SU-DHL-6 (cell line): ENCODE data around the gene CDH11.

Experiments
- EZH2phosphoT487 ChIP-seq: fragments of 200-600 bp; sonication (generic), shearing (Covaris generic); conservative IDR thresholded peaks from 2 replicates; pipeline ENCODE4 v1.6.1; 2018; ENCODE audit warnings: mild to moderate bottlenecking, antibody characterized with exemption, low read length, moderate library complexity, mixed read lengths
- TF ChIP-seq, protein P1 (sequence below): fragments of 200-600 bp; sonication (generic); IDR thresholded peaks from one replicate; pipeline ENCODE4 v1.5.1; 2017; ENCODE audit warnings: antibody characterized with exemption, mild to moderate bottlenecking, low read length, moderate library complexity; ENCODE audit not compliant: insufficient read depth, poor library complexity, severe bottlenecking

DNA sequence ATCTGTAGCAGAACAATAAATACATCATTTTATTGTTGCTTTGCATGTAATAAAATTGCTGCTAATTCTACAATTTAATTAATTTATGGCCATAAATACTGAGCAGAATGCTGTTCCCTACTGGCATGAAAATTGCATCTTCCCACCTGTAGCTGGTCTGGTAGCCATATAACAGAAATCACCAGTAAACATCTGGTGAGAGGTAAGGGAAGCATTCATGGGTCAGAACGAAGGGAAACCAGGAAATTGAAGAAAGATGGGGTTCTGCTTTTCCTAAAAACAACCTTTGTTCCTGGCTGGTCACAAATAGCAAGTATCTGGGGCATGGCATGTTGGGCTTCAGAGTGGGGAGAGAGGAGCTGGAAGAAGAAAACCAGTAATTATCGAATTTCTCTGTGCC, 128.4 kb downstream of the CDH11 start:
- TF ChIP-seq, protein P1, sequence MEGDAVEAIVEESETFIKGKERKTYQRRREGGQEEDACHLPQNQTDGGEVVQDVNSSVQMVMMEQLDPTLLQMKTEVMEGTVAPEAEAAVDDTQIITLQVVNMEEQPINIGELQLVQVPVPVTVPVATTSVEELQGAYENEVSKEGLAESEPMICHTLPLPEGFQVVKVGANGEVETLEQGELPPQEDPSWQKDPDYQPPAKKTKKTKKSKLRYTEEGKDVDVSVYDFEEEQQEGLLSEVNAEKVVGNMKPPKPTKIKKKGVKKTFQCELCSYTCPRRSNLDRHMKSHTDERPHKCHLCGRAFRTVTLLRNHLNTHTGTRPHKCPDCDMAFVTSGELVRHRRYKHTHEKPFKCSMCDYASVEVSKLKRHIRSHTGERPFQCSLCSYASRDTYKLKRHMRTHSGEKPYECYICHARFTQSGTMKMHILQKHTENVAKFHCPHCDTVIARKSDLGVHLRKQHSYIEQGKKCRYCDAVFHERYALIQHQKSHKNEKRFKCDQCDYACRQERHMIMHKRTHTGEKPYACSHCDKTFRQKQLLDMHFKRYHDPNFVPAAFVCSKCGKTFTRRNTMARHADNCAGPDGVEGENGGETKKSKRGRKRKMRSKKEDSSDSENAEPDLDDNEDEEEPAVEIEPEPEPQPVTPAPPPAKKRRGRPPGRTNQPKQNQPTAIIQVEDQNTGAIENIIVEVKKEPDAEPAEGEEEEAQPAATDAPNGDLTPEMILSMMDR, result no peak
- no peak for TF ChIP-seq EZH2phosphoT487
